ENCODE measurements around the gene PCSK2. TPM values are rescaled to one million over a fixed set of nuclear protein-coding genes. Genes with fewer than 3 reads are reported as not detected.

The PCSK2 gene, protein sequence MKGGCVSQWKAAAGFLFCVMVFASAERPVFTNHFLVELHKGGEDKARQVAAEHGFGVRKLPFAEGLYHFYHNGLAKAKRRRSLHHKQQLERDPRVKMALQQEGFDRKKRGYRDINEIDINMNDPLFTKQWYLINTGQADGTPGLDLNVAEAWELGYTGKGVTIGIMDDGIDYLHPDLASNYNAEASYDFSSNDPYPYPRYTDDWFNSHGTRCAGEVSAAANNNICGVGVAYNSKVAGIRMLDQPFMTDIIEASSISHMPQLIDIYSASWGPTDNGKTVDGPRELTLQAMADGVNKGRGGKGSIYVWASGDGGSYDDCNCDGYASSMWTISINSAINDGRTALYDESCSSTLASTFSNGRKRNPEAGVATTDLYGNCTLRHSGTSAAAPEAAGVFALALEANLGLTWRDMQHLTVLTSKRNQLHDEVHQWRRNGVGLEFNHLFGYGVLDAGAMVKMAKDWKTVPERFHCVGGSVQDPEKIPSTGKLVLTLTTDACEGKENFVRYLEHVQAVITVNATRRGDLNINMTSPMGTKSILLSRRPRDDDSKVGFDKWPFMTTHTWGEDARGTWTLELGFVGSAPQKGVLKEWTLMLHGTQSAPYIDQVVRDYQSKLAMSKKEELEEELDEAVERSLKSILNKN
- not detected in 2 replicates for total RNA-seq

DNA sequence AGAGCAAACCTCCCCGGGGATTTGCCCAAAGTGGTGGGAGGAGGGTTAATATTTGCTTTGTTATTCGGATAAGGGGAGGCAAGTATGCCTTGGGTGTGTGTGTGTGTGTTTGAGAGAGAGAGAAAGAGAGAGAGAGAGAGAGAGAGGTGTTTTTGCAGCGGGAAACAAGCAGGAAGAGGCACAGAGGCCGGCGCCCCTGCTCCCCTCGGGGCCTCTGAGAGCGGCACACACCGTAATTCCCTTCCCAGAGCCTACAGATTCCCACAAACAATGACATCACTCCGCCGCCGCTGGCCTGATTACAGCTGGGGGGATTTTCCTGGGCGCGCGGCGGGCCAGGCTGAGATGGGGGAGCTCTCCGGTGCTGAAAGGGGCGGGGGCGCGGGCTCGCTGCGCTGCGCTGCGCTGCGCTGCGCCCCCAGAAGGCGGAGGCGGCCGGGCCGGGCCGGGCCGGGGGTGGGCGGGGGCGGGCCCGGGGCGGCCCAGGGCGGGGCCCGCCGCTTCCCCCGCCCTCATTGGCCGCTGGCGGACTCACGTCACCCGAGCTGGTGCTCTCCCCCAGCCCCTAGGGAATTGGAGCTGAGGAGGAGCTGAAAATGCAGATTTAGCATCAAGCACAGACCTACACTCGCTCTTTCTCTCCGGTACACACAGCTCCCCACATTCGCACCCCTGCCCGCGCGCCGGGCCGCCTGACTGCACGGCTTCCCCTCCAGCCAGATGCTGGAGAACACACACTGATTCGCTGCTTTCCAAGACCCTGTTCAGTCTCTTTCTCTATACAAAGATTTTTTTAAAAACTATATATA is at the start of gene PCSK2:
Gene PCSK2, plus strand, starts transcription at position 631 of the 809 bp plus-strand sequence. CDS start 266 bp downstream, outside the sequence.

DNA sequence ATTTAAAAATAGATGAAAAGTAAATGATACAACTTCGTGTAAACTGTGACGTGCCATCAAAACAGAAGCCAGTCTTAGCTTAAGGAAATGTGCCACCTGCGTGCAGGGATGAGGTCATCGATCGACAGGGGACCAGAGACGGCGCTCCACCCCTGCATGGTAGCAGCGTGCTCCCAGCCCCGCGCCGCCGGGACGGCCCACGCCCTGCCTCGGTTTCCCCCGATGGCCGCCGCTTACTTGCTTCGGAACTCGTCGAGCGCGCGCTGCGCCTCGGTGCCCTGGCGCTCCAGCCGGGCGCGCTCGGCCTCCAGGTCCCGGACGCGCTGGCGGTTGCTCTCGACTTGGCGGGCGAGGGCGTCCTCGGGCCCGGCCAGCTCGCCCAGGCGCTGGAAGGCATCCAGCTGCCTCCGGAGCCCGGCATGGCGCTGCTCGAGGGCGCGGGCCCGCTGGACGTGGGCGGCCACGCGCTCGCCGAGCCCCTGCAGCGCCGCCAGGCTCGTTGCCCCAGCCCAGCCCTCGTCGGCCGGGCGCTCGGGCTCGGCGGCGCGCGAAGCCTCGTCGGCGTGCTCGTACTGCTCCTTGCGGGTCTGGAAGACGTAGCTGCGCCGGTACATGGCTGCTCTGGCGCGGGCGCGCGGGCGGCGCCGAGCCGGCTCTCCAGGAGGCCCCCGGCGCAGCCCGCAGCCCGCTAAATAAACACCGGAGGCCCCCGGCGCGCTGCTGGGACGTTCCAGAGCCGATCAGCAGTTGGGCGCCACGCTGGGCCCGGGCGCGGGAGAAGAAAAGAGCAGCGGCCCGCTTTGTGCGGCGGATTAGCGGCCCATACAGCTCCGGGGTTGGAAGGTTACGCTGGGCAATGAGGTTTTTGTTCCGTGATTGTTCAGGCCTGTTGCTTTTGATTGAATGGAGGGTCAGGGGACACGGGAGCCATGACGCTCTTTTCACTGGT is 304.1 kb downstream of the PCSK2 start, which contains the start of gene BFSP1:
Gene BFSP1, minus strand, starts transcription at position 664 of the 949 bp plus-strand sequence. Its CDS starts 50 bp downstream, at position 614.

All from airway epithelial cell (primary cell).